ENCODE results near the gene GCLM. TPM values are rescaled to one million over a fixed set of nuclear protein-coding genes. Genes with fewer than 3 reads are reported as not detected.
"Not testable (repeated sequence)": the region's sequence is repeated elsewhere in the genome, so short reads cannot be mapped to it uniquely, and the experiment has no call there.

GCLM gene
- total and polyA plus RNA-seq, 7 donors = 3.9 to 8.4 (median 6.1) TPM

- intact Hi-C loops (cut with DNase I); H3K9me3 ChIP-seq; H3K27ac ChIP-seq; H3K36me3 ChIP-seq; H3K4me3 ChIP-seq; H3K27me3 ChIP-seq: not testable (repeated sequence)
- peak; percentile 83 for DNase-seq
- H3K4me1 ChIP-seq = peaks cover 0 to 11% (median 9%) of the 10 kb centered on the region in 4 donors
- WGBS, 2 donors = 39 to 57% methylated on average over 10 of the region's 10 CpGs
- peak in 3 of 4 experiments; percentile 30 to 46 (median 37) for TF ChIP-seq CTCF (IDR thresholded peaks at IDR 0.05)
Measured at GRCh38 chr1:93850687-93851326, 58.4 kb downstream of the GCLM start.

GRCh38 chr1:93848350-93848883, 60.8 kb downstream of the GCLM start:
- no peaks in the 10 kb centered on the region for H3K27me3 ChIP-seq
- H3K36me3 ChIP-seq = no peaks in the 10 kb centered on the region
- 42 to 72% methylated on average over 4 of the region's 4 CpGs for WGBS, 2 donors
- no peak for DNase-seq
- H3K27ac ChIP-seq = peak overlapping the region; percentile 94 to 99 (median 97)
- intact Hi-C loops (cut with DNase I) = loop anchor here (5.0 to 10.0 kb wide), 3 partner anchors 386 to 569 kb away; partner anchors contain the start of genes ABCD3 and ARHGAP29
- no peaks in the 10 kb centered on the region for H3K9me3 ChIP-seq
- no peak for TF ChIP-seq POLR2AphosphoS5 (IDR thresholded peaks at IDR 0.05)
- TF ChIP-seq EP300 (IDR thresholded peaks at IDR 0.05) = no peak
- no peak for TF ChIP-seq CTCF (IDR thresholded peaks at IDR 0.05)
- no peak for TF ChIP-seq POLR2A (IDR thresholded peaks at IDR 0.05)
- H3K4me3 ChIP-seq = peak overlapping the region; percentile 65 to 85 (median 70)
- H3K4me1 ChIP-seq = peaks cover 0 to 32% (median 30%) of the 10 kb centered on the region in 4 donors

GRCh38 chr1:93847811-93848288, 61.4 kb downstream of the GCLM start:
- Histone ChIP-seq H3K4me1 (peaks cover 0 to 32% (median 30%) of the 10 kb centered on the region in 4 donors), H3K27me3 (no peaks in the 10 kb centered on the region), H3K36me3 (no peaks in the 10 kb centered on the region), H3K9me3 (no peaks in the 10 kb centered on the region), H3K27ac (peak overlapping the region; percentile 94 to 99 (median 97)), H3K4me3 (peak overlapping the region; percentile 65 to 85 (median 70))
- intact Hi-C loops (cut with DNase I) = loop anchor here (2.0 to 10.0 kb wide), 5 partner anchors 387 to 667 kb away; partner anchors contain the start of genes ABCD3, ARHGAP29, CCDC18 and FNBP1L
- WGBS, 2 donors = 0% methylated on average over 36 of the region's 36 CpGs
- no peak for TF ChIP-seq EP300 (IDR thresholded peaks at IDR 0.05)
- no peak for TF ChIP-seq POLR2A (IDR thresholded peaks at IDR 0.05)
- peak in 2 of 4 donors; percentile 21 to 24 for TF ChIP-seq POLR2AphosphoS5 (IDR thresholded peaks at IDR 0.05)
- no peak for TF ChIP-seq CTCF (IDR thresholded peaks at IDR 0.05)
- peak; percentile 85 for DNase-seq

GRCh38 chr1:93846992-93847810, 62.0 kb downstream of the GCLM start:
- peaks cover 0 to 32% (median 30%) of the 10 kb centered on the region in 4 donors for H3K4me1 ChIP-seq
- H3K27ac ChIP-seq = peak overlapping the region; percentile 94 to 99 (median 97)
- intact Hi-C loops (cut with DNase I) = loop anchor here (2.0 to 10.0 kb wide), 5 partner anchors 388 to 666 kb away; partner anchors contain the start of genes ABCD3, ARHGAP29, CCDC18 and FNBP1L
- no peaks in the 10 kb centered on the region for H3K27me3 ChIP-seq
- peak; percentile 45 to 79 (median 64) for TF ChIP-seq POLR2AphosphoS5 (IDR thresholded peaks at IDR 0.05)
- no peak for TF ChIP-seq POLR2A (IDR thresholded peaks at IDR 0.05)
- no peak for TF ChIP-seq CTCF (IDR thresholded peaks at IDR 0.05)
- peak in 1 of 4 donors; percentile 12 for TF ChIP-seq EP300 (IDR thresholded peaks at IDR 0.05)
- 0% methylated on average over 82 to 86 of the region's 86 CpGs for WGBS, 2 donors
- H3K4me3 ChIP-seq = peak overlapping the region; percentile 65 to 85 (median 70)
- no peaks in the 10 kb centered on the region for H3K9me3 ChIP-seq
- no peaks in the 10 kb centered on the region for H3K36me3 ChIP-seq
- DNase-seq = peak; percentile 95

All from sigmoid colon (tissue), 7 donors.